Fibroblast of the aortic adventitia (primary cell): Measurements from ENCODE around the gene ABLIM1. TPM values are rescaled to one million over a fixed set of nuclear protein-coding genes. Genes with fewer than 3 reads are reported as not detected.

ENCODE experiments used
- DNase-seq: peaks from one replicate; pipeline ENCODE4 v3.0.0-alpha.2; 2010; ENCODE audit warnings: low read depth
- H3K4me3 ChIP-seq: 2 replicates; pipeline ENCODE4 v1.5.1; 2011; ENCODE audit warnings: low read depth, mild to moderate bottlenecking, control low read depth, low read length, moderate library complexity
- total RNA-seq: library from RNA; depleted of rRNA; stranded (reverse); fragments of >200 nt; gene quantifications from 2 replicates; pipeline ENCODE4 v1.2.3, GENCODE V29; 2012; ENCODE audit warnings: low replicate concordance
- TF ChIP-seq, protein P1 (sequence below): IDR thresholded peaks from 2 replicates; pipeline ENCODE4 v1.5.1; 2011; ENCODE audit warnings: mild to moderate bottlenecking, low read length, control low read depth, inconsistent platforms; ENCODE audit not compliant: insufficient read depth

Gene ABLIM1
- total RNA-seq, 1 donor: 36.1 TPM

DNA sequence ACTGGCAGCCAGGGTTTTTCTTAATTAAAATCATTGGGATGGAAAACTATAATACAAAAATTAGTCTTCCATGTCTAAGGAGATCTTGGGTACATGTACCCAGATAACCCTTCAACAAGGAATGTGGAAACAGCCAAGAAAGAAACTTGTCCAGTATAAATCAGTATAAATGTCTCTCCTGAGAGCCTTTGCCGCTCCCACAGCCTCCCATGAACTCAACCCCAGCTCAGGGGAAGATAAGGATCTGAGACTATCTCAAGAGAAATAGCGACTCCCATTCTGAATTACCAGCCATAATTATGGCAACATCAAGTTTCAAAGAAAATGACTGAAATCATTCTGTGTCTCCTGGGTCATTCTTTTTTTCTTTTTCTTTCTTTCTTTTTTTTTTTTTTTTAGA, 221.1 kb downstream of the ABLIM1 start:
- TF ChIP-seq, protein P1, sequence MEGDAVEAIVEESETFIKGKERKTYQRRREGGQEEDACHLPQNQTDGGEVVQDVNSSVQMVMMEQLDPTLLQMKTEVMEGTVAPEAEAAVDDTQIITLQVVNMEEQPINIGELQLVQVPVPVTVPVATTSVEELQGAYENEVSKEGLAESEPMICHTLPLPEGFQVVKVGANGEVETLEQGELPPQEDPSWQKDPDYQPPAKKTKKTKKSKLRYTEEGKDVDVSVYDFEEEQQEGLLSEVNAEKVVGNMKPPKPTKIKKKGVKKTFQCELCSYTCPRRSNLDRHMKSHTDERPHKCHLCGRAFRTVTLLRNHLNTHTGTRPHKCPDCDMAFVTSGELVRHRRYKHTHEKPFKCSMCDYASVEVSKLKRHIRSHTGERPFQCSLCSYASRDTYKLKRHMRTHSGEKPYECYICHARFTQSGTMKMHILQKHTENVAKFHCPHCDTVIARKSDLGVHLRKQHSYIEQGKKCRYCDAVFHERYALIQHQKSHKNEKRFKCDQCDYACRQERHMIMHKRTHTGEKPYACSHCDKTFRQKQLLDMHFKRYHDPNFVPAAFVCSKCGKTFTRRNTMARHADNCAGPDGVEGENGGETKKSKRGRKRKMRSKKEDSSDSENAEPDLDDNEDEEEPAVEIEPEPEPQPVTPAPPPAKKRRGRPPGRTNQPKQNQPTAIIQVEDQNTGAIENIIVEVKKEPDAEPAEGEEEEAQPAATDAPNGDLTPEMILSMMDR: no peak
- DNase-seq: no peak

DNA sequence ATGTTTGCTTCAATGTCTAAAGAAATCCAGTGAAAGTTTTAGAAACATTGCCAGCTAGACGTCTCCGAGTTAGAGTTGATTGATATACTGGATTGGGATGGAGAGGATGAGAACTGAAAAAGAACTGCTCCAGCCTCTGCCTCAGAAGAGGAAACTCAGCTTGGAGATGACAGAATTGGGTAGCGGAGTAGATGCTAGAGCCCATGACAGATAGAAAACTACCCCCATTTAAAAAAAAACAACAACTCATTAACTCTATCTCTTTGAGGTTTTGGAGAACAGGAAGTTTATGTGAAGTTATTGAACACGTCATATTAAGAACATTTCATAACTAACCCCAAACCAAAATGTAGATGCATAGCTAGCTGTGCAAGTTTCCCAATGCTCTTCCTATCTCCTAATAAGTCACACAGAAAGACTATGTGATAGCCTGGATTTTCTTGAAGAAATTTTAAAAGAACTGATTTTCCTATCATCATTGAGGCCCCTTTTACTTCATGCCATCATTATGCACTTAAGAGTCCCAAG, 225.4 kb downstream of the ABLIM1 start:
- TF ChIP-seq, protein P1: no peak
- no peak overlapping the region for H3K4me3 ChIP-seq
- no peak for DNase-seq

More for the DNA sequence above, 221.1 kb downstream of the ABLIM1 start:
- H3K4me3 ChIP-seq: no peak overlapping the region

DNA sequence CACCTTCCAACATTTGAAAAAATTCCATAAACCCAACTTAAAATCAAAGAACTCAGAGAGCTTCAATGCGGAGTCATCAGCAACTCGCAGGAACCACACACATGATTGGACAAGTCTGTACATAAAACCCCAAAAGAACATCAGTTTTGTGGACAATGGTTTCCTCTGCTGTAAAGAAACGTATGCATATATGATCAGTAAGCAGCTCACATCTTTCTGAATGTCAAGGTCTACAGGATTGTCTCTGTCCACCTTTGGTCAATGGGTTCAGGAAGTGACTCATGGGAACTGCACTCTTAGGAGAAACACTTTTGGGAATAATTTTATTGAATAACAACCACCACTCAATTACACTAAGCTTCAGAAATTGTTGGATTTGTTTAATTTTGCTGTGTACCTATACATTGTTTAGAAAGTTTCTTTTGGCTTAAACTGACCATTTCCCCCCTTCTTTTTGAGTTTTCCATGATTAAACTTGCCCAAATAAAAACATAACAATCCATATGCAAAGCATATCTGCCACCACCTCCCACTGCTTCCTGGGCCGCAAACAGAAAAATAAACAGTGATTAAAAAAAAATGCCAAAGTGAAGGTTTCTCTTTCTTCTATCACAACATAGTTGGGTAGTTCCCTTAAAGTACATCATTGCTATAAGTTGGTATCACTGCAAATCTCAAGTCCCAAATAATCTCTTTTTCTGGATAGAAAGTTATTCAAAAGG, 226.5 kb downstream of the ABLIM1 start:
- DNase-seq: no peak
- H3K4me3 ChIP-seq: no peak overlapping the region
- TF ChIP-seq, protein P1: no peak

DNA sequence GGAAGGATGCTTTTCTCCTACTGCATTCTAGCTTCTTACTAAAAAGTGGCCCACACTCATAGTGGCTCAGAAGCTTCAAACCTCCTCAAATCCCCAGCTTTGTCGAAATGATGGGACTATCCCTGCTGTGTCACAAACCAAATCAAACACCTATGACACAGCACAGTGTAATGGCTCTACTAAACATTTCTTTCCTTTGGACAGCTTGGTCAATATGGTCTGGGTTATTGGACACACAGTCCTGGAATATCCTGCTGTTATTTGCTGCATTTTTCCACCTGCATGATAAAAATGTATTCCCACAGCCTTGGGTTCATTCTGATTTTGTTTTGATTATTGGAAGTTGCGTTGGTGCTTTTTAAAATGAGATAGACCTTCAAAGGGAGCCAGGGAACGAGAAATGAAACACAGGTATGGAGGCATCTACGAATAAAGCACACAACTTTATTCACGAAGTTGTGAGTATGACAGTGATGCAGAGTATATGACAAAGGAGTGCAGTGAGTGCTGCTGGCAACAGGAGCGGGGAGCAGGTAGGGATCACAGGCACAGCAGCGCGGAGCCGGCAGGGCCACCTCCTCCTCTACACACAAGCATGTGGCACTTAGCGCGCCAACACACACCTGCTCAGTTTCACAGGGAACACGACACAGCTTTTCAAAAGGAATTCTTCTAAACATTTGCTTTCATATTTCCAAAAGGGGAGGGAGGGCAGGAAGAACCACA, 227.2 kb downstream of the ABLIM1 start:
- TF ChIP-seq, protein P1: no peak
- no peak for DNase-seq
- no peak overlapping the region for H3K4me3 ChIP-seq

DNA sequence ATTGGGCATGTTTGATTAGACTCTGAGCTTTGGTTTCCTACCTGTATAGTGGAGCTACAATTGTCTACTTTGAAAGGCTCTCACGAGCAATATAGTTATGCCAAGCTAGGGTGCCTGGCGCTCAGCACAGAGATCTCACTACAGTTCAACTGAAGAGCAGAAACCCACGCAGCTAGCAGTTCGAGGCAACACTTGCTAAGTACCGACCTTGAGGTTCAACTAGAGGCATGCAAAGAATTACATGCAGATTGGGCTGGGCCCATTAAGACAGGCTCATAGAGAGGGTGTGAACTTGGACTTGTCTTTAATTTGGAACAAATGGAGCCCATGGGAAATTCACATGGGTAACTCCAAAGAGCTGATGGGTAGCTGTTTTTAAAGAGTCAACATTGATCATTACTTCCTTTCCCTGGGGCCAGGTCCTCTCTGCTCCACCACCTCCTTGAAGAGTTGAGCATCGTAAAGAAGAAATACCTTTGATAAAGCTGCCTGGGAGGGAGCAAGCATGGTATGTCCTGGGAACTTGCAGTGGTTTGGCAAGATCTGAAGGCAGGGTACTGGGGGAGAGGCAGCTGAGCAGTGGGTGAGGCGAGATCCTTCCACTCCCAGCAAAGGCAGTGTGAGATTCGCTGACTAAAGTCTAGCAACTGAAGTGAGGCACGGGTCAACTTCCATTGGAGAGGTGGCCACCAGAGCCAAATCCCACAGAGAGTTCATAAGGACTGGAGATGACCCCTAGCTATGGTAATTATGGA, 228.3 kb downstream of the ABLIM1 start:
- no peak for DNase-seq
- TF ChIP-seq, protein P1: no peak
- no peak overlapping the region for H3K4me3 ChIP-seq

DNA sequence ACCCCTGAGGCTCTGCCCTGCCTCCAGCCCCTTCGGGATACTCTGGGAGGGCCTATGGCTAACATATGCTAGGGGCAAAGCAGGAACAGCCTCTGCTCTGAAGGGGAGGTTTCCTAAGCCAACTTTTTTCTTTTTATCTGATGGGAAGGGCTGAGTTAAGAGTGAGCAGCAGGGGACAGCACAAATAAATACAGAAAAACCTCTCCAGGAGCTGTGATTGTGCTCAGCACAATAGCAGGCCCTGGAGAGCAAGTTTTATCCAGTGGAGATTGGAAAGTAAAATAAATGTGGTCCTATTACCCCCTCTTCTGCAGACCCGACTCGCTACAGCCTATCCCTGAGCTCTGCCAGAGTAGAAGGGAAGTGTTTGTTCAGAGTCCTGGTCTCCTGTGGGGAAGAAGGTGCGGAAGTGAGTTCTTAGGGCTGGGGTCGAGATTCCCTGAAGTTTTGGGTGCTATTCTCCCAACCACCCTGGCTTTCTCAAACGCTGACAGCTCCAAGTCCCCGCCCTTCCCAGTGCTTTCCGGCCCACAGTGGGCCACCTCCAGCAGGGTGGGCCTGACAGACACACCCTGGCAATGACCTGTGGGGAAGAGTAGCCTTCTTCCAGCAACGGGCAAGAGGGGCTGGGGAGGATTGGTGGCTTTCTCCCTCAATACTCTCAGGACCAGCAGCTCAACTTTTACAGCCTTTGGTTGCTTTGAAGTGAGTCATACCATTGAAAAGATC, 230.8 kb downstream of the ABLIM1 start:
- H3K4me3 ChIP-seq: no peak overlapping the region
- peak; percentile 17 for DNase-seq
- TF ChIP-seq, protein P1: no peak
